OCI-LY1 (cell line): ENCODE data around the gene NOP16.

Experiments
- H2AFZ ChIP-seq: fragments of 200-600 bp; sonication (generic), shearing (Covaris generic); 2 replicates; pipeline ENCODE4 v1.6.0; 2014; ENCODE audit warnings: antibody characterized with exemption, mild to moderate bottlenecking, low read length
- H3F3A ChIP-seq: fragments of 200-600 bp; sonication (generic), shearing (Covaris generic); 2 replicates; pipeline ENCODE4 v1.6.0; 2014; ENCODE audit warnings: mild to moderate bottlenecking, antibody characterized with exemption, low read length, moderate library complexity; ENCODE audit not compliant: insufficient read depth
- H3K27ac ChIP-seq: fragments of 200-600 bp; sonication (generic); 2 replicates; pipeline ENCODE4 v1.5.1; 2014; ENCODE audit warnings: low read length, mixed run types, mild to moderate bottlenecking, low read depth; ENCODE audit not compliant: poor library complexity, severe bottlenecking
- H3K27me3 ChIP-seq: fragments of 200-600 bp; sonication (generic); 2 replicates; pipeline ENCODE4 v1.6.0; 2014; ENCODE audit warnings: antibody characterized with exemption, mild to moderate bottlenecking, low read length, moderate library complexity; ENCODE audit not compliant: insufficient read depth
- H3K36me3 ChIP-seq: fragments of 200-600 bp; sonication (generic); 2 replicates; pipeline ENCODE4 v1.6.1; 2014; ENCODE audit warnings: mild to moderate bottlenecking, antibody characterized with exemption, low read length, moderate library complexity, mixed read lengths; ENCODE audit not compliant: insufficient read depth
- H3K4me1 ChIP-seq: fragments of 200-600 bp; sonication (generic); 2 replicates; pipeline ENCODE4 v1.5.1; 2014; ENCODE audit warnings: mild to moderate bottlenecking, low read length, moderate library complexity; ENCODE audit not compliant: insufficient read depth, severe bottlenecking
- H3K4me2 ChIP-seq: fragments of 200-600 bp; sonication (generic), shearing (Covaris generic); 2 replicates; pipeline ENCODE4 v1.6.1; 2014; ENCODE audit warnings: low read length
- H3K4me3 ChIP-seq: fragments of 200-600 bp; sonication (generic); 2 replicates; pipeline ENCODE4 v1.5.1; 2014; ENCODE audit warnings: low read length, low read depth, mild to moderate bottlenecking, mixed read lengths; ENCODE audit not compliant: poor library complexity, severe bottlenecking
- H3K79me2 ChIP-seq: fragments of 200-600 bp; shearing (Covaris generic); 2 replicates; pipeline ENCODE4 v1.6.1; 2016; ENCODE audit warnings: mixed run types, low read length, mixed read lengths; ENCODE audit not compliant: insufficient read depth
- H3K9ac ChIP-seq: fragments of 200-600 bp; sonication (generic), shearing (Covaris generic); 2 replicates; pipeline ENCODE4 v1.6.1; 2014; ENCODE audit warnings: mild to moderate bottlenecking, low read length, mixed read lengths
- H3K9me2 ChIP-seq: fragments of 200-600 bp; sonication (generic), shearing (Covaris generic); 2 replicates; pipeline ENCODE4 v1.6.1; 2014; ENCODE audit warnings: low read depth, mild to moderate bottlenecking, low read length, mixed read lengths
- H3K9me3 ChIP-seq: fragments of 200-600 bp; shearing (Covaris generic); 2 replicates; pipeline ENCODE4 v1.6.1; 2014; ENCODE audit warnings: low read length, mixed read lengths
- H4K20me1 ChIP-seq: fragments of 200-600 bp; sonication (generic), shearing (Covaris generic); 2 replicates; pipeline ENCODE4 v1.6.0; 2016; ENCODE audit warnings: mild to moderate bottlenecking, low read length; ENCODE audit not compliant: insufficient read depth
- CTCF ChIP-seq: fragments of 200-600 bp; sonication (generic), shearing (Covaris generic); IDR thresholded peaks from 2 replicates; pipeline ENCODE4 v1.5.1; 2017; ENCODE audit warnings: mild to moderate bottlenecking, antibody characterized with exemption, low read length, moderate library complexity, mixed read lengths
- EZH2 ChIP-seq: fragments of 200-600 bp; sonication (generic), shearing (Covaris generic); IDR thresholded peaks from 2 replicates; pipeline ENCODE4 v1.8.0; 2017; ENCODE audit warnings: borderline replicate concordance, mixed run types, mild to moderate bottlenecking, antibody characterized with exemption, low read length, moderate library complexity, mixed read lengths

NOP16 gene

DNA sequence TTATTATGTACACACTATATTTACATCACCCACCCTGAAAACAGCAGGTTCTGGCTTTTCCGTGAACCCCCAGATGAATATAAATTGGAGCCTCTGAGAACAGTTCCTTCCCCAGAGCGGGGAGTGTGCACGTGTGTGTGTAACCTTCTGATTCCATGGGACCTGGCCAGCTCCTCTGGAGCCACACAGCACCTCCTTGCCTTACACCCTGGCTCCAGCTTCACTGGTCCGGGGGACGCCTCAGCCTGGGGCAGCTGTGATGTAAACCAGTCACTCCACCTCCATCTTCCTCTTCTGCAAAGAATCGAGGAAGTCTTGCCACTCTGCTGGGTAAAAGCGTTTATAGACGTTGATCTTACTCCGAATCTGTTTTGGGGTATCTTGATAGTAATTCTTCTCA lies 4.4 kb downstream of the NOP16 start:
- H3K27ac ChIP-seq = no peak overlapping the region
- peaks cover 19% of the 10 kb centered on the region for H3K4me1 ChIP-seq
- no peaks in the 10 kb centered on the region for H3K9me2 ChIP-seq
- H3K9me3 ChIP-seq = no peaks in the 10 kb centered on the region
- peaks cover 7% of the 10 kb centered on the region; the same call in 1 of the 2 replicates for H3F3A ChIP-seq
- H3K9ac ChIP-seq = no peak overlapping the region
- no peak overlapping the region for H3K4me2 ChIP-seq
- no peak for TF ChIP-seq EZH2
- TF ChIP-seq CTCF = no peak
- H4K20me1 ChIP-seq = no peaks in the 10 kb centered on the region
- H3K27me3 ChIP-seq = no peaks in the 10 kb centered on the region
- H2AFZ ChIP-seq = no peak overlapping the region
- H3K36me3 ChIP-seq = peaks cover 86% of the 10 kb centered on the region
- peaks cover 30% of the 10 kb centered on the region for H3K79me2 ChIP-seq
- no peak overlapping the region for H3K4me3 ChIP-seq

GRCh38 chr5:176383248-176383905 lies 5.0 kb downstream of the NOP16 start:
- Histone ChIP-seq H3K27me3 (no peaks in the 10 kb centered on the region), H3K4me3 (no peak overlapping the region), H2AFZ (no peak overlapping the region), H3K4me1 (peaks cover 19% of the 10 kb centered on the region), H4K20me1 (no peaks in the 10 kb centered on the region), H3K4me2 (no peak overlapping the region), H3K9me3 (no peaks in the 10 kb centered on the region), H3K36me3 (peaks cover 86% of the 10 kb centered on the region), H3K27ac (no peak overlapping the region), H3K79me2 (peaks cover 30% of the 10 kb centered on the region), H3K9me2 (no peaks in the 10 kb centered on the region), H3K9ac (no peak overlapping the region), H3F3A (peaks cover 7% of the 10 kb centered on the region; the same call in 1 of the 2 replicates)
- TF ChIP-seq CTCF (no peak), EZH2 (no peak)

DNA sequence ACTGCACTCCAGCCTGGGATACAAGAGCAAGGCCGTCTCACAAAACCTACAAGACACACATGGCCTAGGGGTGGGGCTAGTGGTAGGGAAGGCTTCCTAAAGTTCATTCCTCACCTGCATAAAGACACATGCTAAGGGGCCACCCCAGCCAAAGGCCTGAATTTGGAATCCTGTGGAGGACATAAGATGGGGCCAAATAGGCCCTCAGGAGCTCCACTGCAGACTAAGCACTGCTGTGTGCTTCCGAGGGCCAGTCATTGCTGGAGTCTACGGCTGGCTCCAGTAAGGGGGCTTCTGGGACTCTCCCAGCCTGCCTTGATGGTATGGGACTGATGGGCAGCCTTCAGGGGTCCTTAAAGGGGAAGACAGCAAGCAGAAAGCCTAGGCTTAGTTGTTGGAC lies 5.7 kb downstream of the NOP16 start:
- Histone ChIP-seq H3K9me3 (no peaks in the 10 kb centered on the region), H3K36me3 (peaks cover 81% of the 10 kb centered on the region), H2AFZ (no peak overlapping the region), H4K20me1 (no peaks in the 10 kb centered on the region), H3K9me2 (no peaks in the 10 kb centered on the region), H3K79me2 (peaks cover 23% of the 10 kb centered on the region), H3K27me3 (no peaks in the 10 kb centered on the region), H3K27ac (no peak overlapping the region), H3K4me2 (no peak overlapping the region), H3K9ac (no peak overlapping the region), H3K4me1 (peaks cover 19% of the 10 kb centered on the region), H3K4me3 (no peak overlapping the region), H3F3A (peaks cover 7% of the 10 kb centered on the region; the same call in 1 of the 2 replicates)
- TF ChIP-seq EZH2 (no peak), CTCF (no peak)
